Activated CD8-positive, alpha-beta memory T cell treated with anti-CD3 and anti-CD28 coated beads for 1 hour (primary cell): ENCODE measurements around the gene APIP.

Experiments
- DNase-seq, 2 donors: peaks; one replicate each; pipeline ENCODE4 v3.0.0-alpha.2; 2020; ENCODE audit warnings: low read depth in 1 of 2; ENCODE audit errors: extremely low read depth in 1 of 2

APIP gene, protein sequence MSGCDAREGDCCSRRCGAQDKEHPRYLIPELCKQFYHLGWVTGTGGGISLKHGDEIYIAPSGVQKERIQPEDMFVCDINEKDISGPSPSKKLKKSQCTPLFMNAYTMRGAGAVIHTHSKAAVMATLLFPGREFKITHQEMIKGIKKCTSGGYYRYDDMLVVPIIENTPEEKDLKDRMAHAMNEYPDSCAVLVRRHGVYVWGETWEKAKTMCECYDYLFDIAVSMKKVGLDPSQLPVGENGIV

DNA sequence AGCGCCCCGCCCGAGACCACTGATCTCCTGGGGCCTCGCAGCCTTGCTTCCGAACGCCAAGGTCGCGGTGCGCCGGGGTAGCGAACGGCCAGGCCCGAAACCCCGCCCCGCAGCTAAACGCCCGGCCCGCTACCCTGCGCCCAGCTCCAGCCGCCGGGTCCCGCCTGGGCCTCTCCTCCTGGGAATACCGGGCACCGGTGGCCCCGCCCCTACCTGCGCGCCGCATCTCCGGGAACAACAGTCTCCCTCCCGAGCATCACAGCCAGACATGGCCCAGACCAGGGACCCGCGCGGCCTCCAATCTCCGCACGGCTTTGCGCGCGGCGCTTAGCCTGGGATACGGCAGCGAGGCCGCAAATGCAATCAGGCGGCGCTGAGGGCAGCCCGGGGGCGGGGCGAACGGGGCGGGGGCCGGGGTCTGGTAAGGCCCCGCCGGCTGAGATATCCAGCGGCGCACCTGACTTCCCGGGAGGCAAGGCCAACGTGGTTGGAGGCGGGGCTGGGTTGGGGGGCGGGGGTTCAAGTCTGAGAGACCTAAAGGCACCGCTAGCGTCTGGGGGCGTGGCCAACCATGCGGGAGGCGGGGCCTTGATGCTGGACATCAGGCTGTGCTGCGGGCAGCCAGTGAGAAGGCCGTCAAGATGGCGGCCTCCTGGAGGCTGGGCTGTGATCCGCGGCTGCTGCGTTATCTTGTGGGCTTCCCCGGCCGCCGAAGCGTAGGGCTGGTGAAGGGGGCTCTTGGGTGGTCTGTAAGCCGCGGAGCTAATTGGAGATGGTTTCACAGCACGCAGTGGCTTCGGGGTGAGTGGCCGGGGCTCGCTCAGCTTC is at the start of gene APIP, which contains the start of gene PDHX:
Gene APIP, minus strand, starts transcription at position 365 of the 828 bp plus-strand sequence. Its CDS starts 95 bp downstream, at position 270.
Gene PDHX, plus strand, starts transcription at position 604 of the 828 bp plus-strand sequence. Its CDS starts 38 bp downstream, at position 642.
- peak; percentile 86 to 89 for DNase-seq

DNA sequence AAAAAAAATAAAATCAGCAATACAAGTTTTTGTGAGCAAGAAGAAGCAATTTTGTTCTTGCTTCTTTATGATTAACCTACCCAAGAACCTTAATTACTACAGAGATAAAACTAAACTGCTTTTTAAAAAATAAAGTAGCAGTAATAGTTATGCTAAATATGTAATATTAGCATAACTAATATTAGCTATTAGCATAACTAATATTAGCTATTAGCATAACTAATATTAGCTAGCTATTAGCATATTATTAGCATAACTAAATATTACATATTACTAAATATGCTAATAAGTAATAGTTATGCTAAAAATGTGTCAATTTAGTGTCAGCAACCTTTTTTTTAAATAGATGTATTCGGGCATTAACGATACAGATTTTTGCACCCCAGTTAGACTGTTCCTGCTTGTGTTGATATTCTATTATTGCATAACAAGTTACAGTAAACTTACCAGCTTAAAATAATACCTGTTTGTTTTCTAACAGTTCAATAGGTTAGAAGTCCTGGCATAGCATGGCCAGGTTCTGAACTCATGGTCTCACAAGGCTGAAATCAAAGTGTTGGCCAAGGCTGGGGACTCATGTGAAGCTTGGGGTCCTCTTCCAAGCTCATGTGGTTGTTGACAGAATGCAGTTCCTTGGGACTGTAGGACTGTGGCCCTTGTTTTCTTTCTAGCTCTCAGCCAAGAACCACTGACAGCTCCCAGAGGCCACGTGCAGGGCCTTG is 48.6 kb upstream of the APIP start:
- no peak for DNase-seq

DNA sequence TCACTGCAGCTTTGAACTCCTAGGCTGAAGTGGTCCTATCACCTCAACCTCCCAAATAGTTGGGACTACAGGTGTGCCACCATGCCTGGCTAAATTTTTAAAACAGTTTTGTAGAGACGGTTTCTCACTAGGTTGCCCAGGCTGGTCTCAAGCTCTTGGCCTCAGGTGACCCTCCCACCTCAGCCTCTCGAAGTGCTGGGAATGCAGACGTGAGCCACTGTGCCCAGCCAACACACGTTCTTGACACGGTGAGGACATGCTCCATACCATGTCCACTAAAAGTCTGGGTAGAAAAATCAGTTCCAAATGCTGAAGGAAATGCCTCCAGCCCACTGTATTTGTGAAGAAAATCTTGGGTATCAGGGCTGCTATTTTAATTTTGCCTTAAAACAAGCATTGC is 47.2 kb upstream of the APIP start:
- DNase-seq, result no peak

DNA sequence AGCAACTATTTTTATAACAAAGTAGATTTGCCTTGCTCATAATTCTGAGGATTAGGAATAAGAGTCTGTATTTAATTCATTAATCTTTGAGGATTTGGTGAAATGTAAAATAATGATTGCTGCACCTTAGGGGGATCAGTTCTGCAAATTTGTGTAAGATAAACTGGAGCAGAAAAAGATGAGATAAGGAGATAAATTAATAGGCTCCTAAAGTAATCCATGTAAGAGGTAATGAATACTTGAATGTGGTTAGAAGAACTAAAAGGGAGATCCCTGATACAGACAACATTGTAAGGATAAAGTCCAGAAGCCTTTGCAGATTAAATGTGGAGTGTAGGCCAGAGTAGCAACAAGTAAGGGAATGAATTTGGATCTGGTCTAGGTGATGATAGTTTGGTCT is 45.9 kb upstream of the APIP start:
- DNase-seq, result no peak

DNA sequence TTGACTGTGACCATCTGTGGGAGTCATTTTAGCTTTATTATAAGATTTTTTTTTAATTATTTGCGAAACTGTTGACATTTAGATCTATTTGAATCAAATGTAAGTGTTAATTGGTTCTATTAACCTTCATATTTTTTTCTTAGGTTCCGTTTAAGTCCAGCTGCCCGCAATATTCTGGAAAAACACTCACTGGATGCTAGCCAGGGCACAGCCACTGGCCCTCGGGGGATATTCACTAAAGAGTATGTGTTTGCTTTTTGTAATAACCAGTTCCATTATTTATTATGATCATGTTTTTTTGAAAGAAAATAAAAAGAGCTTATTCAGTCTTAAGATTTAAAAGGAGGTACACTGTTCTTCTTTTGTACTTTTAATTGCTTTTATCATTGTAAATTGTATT is 44.1 kb upstream of the APIP start:
- no peak for DNase-seq

DNA sequence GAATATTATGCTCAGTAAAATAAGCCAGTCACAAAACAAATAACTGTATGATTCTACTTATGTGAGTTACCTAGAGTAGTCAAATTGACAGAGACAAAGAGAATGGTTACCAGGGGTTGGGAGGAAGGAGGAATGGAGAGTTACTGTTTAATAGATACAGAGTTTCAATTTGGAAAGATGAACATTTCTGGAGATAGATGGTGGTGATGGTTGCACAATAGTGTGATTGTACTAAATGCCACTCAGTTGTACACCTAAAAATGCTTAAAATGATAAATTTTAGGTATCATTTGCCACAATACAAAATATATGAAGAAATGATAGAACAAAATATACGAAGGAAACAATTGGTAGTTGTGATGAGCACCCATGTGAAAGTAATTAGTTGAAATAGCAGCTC is 43.6 kb upstream of the APIP start:
- DNase-seq, result no peak

DNA sequence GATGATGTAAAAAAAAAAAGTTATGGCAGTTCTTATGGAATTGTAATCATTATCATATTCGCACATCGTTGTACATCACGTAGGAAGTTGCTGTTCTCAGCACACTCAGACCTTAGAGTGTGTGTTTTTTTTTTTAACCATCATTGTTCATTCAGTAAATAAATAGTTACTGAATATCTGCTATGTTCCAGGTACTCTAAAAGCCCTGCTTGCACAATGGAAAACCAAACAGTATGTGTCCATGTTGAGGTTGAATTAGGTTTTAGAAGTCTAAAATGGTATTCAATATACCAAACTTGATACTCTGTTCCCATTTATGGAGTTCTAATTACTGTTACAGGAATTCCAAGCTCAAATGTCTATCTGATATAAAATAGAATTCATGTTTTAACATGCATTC is 41.4 kb upstream of the APIP start:
- no peak for DNase-seq

DNA sequence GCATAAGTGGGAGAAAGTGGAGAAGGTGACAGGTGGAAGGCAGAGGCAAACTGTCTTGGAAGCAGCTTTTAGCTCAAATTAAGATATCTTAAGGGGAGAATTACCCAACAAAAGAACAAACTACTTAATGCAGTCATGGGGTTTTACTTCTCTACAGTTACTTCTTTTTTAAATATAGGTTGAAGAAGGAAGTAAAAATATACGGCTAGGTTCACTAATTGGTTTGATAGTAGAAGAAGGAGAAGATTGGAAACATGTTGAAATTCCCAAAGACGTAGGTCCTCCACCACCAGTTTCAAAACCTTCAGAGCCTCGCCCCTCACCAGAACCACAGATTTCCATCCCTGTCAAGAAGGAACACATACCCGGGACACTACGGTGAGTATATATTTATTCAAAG is 41.0 kb upstream of the APIP start:
- no peak for DNase-seq

DNA sequence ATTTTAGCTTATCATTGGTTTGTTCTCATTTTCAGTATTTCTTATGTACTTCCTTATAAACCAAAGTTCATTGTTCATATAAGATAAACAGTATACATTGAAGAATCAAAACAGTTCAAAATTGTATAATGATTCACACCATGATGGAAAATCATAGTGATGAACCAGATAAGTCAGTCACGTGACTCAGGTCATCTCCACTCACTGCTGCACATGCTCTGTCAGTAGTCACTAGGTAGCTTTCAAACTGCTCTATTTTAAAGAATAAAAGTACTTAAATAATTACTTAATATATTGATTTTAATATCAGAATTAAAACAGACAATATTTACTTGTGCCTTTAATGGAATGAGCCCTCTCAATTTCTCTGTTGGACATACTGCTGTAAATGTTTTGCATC is 37.8 kb upstream of the APIP start:
- DNase-seq, result no peak

DNA sequence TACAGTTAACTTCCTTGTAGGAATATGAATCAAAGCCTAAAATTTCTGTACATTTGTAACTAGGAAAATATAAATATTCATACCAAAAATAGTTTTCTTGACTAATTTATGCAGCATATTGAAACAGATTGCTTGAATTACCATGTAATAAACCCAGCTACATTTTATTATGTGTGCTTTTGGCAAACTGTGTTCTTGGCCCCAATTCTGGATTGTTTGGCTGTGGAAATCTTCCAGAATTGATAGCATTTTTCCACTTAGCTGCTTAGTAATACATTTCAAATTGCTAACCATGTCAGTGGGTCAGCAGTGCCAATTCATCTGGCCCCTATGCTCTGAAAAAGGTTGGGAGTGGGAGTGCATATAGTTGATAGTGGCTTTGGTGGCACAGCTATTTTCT is 32.5 kb upstream of the APIP start:
- DNase-seq, result no peak

DNA sequence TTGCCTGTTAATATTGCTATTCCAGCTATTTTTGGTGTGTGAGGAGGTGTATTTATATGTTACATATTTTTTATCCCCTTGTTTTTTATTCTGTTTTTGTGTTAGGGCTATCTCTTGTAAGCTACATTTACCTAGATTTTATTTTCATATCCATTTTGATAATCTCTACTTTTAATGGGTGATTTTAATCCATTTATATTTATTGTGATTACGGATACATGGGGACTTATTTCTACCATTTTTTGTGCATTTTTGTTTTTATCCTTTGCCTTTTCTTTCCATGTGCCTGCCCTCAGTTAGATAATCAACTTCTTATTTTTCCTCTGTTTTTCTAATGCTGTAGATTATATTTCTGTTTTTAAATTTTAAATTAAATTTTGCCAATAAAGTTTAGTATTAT is 28.5 kb upstream of the APIP start:
- DNase-seq, result no peak

DNA sequence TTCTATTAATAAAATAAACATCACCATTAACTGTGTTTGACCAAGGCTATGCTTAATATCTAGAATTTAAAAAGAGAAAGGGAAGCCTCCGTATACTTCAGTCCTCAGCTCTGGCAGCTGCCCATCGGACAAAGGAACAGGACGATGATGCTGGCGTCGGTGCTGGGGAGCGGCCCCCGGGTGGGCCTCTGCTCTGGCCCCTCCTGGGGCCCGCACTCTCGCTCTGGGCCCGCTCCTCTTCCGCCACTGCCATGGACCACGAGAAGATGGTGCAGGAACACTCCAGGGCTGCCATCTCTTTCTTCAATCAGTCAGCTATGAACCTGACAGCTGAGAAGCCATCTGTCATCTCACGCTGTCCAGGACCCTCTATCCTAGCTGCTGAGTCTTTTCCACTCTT is 25.5 kb upstream of the APIP start:
- DNase-seq, result no peak

DNA sequence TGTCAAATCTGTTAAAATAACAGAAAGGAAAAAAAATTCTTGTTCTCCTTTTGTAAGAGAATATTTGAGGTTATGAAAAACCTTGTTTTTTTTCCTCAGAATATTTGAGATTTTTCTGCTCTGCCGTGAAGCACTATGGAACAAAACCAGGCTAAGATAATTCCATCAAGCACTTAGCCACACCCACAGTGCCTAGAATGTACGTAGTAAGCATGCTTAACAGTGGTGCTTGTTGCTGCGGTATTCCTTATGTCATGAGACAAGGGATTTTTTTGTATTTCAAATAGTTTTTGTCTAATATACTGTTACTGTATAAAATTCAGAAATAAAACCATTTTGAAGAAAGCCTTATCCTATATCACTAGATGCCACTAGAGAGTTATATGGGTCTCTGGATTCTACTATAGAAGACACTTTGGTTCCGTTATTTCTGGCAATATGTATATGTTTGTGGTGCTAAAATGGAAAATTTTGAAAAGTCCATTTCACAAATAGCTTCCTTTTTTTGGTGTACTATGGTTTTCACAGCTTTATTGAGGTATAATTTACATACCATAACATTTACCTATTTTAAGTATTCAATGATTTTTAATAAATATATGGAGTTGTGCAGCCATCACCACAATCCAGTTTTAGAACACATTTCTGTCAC is 24.0 kb upstream of the APIP start:
- no peak for DNase-seq

DNA sequence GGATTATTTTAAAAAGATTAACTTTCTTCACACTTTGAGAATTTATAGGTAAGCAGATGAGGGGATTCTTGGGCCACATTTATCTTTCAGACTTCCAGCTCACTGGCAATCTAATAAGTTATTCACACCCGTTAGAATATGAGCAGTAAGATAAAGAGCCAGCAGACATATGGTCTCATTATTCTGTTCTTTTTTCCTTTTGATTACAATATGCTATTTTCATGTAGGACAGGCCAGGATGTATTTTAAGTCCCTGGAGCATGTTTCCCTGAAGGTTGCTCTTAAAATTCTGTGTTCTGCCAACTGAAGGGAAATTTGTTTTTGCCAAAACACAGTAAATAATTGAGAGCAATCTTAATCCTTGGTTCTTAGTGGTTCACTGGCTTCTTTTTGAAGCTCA is 22.4 kb upstream of the APIP start:
- DNase-seq, result no peak

DNA sequence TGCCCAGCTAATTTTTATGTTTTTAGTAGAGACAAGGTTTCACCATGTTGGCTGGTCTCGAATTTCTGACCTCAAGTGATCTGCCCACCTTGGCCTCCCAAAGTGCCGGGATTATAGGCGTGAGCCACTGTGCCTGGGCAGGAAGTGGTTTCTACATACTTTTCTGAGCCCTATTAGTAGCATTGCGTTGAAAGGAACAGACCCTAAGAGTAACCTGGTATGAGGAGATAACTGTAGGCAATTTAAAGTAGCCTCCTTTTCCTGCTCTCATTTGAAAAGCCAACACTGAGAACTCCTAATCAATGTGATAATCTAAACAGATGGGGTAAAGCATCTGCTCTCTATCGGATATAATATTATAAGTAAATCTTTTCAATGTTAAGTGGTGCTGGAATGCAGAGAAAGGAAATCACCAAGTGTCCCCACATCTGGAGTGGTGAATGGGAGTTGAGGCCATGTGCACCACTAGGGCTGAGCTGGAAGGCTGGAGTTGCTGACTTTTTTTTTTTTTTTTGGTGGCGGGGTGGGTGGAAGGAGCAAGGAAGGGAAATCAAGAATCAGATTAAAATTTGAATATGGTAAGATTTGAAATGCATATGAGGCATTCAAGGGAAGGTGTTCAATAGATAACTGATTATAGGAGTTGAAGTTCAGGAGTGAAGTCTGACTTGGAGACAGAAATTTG is 20.9 kb upstream of the APIP start:
- no peak for DNase-seq

DNA sequence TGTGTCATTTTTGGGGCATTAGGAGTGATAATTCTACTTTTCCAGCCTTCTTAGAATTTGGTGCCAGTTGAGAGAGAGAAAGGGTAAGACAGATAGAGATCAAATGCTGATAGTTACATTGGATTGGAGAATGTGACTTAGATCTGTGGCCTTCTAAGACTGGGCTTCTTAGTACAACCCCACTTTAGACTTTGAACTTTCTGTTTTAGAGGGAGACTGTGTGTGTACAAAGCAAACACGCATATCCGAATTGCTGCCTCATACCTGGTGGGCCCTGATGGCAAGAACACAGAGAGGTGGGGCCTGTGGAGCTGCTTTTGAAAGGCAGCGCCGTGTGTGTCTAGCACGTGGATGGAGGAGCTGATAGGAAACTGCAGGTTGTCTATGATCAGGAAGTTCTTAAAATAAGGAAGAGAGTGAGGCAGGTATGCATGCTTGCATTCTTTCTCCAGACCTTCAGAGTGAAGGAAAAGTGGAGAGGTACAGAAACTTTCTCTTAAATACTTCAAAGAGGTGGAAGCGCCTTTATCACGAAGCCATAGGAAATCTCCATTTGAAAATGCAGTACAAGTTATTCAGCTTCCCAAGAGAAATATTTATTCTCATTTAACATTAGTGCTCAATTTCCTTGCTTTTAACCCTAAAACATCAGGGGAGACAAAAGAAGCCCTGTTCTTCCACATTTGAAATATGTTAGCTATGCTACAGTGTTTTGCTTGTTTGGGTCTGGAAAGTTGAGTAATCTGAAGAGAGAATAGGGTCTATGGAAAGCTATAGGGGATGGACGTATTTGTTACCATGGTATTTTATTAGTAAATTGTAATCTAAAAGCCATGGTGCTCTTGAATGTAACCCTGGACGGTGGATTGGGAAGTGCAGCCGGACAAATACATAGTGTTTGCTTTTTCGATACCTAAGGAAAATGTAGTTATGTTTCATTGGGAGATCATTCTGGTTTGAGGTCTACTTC is 13.9 kb upstream of the APIP start:
- DNase-seq, result no peak

DNA sequence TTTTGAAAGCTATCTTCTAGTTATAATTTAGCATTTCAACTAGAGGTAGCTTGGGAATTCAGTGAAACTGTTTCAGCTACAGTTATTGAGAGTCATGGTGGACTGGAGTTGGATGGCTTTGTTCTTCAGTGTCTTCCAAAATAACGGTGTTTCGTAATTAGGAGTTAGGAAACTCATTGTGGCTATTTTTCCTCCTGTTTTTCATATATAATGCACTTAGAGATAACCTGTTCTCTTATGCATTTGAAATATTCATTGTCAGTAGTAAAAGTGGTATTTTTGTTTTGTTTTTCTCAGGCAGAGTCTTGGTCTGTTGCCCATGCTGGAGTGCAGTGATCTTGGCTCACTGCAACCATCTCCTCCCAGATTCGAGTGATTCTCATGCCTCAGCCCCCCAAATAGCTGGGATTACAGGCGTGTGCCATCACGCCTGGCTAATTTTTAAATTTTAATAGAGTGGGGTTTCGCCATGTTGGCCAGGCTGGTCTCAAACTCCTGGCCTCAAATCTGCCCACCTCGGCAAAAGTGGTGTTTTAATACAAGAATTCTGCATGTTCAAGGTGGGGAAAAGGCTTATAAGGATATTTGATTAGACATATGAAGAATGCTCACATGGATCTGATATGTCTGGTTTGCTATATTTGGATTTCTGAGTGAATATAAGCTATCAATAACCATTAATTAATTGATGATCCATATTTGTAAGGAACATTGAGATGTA is 12.9 kb upstream of the APIP start:
- DNase-seq, result no peak

DNA sequence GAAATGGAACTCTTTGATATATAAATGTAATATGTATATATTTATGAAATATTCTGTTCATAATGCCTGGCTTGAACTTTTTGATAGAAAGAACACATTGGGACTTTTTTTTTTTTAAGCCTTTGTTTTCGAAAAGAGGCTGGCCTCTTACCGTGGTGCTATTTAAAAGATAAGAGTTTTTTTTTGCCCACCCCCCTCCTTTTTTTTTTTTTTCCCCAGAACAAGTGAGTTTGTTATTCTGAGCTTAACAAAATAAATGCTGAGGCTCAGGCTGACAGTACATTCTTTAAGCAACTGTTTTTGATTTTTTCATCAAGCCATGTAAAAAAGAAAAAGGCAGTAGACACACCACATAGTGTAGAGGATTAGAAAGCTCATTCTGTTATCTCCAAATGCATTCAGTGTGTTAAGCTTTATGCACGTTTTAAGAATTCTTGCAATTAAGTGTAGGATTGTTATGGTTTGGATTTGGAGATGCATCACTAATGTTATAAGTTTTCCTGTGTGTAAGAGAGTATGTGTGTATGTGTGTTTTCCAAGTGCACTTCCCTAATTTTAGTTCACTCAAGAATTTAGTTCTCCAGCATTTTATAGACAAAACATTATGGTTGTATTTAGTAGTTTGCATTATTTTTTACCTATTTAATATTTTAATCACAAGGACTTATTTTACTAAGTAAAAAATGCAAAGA is 12.2 kb upstream of the APIP start:
- DNase-seq, result no peak

DNA sequence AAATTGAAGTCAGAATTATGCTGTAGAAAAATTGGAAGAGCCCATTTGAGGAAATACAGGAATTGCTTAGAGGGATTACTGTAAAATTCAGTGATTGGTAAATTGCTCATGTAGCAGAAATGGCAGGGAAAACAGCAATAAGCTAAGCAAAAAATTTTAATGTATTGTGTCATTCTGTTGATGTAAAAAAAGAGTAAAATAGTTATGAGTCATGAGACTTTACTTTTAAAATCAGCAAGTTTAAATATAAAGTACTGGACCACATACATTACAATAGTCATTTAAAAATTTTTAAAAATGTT is 10.6 kb upstream of the APIP start:
- DNase-seq, result no peak
